Loucy (cell line): Measurements from ENCODE around the gene TMIGD2.

Source experiments
- H2AFZ ChIP-seq: fragments of 200-600 bp; sonication (generic); 2 replicates; pipeline ENCODE4 v1.6.0; 2016; ENCODE audit warnings: antibody characterized with exemption, mild to moderate bottlenecking, low read length, moderate library complexity
- H3F3A ChIP-seq: fragments of 200-600 bp; 2 replicates; pipeline ENCODE4 v1.6.0; 2016; ENCODE audit warnings: antibody characterized with exemption, low read depth, mild to moderate bottlenecking
- H3K27me3 ChIP-seq: fragments of 200-600 bp; sonication (generic); 2 replicates; pipeline ENCODE4 v1.6.1; 2014; ENCODE audit warnings: low read length, mild to moderate bottlenecking; ENCODE audit not compliant: insufficient read depth, poor library complexity, severe bottlenecking
- H3K36me3 ChIP-seq: fragments of 200-600 bp; sonication (generic); 2 replicates; pipeline ENCODE4 v1.6.1; 2016; ENCODE audit warnings: low read length; ENCODE audit not compliant: insufficient read depth
- H3K4me1 ChIP-seq: fragments of 200-600 bp; sonication (generic); 2 replicates; pipeline ENCODE4 v1.5.1; 2014; ENCODE audit warnings: low read length, mild to moderate bottlenecking; ENCODE audit not compliant: insufficient read depth, poor library complexity, severe bottlenecking
- H3K4me2 ChIP-seq: fragments of 200-600 bp; sonication (generic); 2 replicates; pipeline ENCODE4 v1.6.0; 2014; ENCODE audit warnings: antibody characterized with exemption, low read length, low read depth, mild to moderate bottlenecking; ENCODE audit not compliant: poor library complexity, severe bottlenecking
- H3K4me3 ChIP-seq: fragments of 200-600 bp; sonication (generic); 2 replicates; pipeline ENCODE4 v1.5.1; 2014; ENCODE audit warnings: low read length, mild to moderate bottlenecking, mixed read lengths; ENCODE audit not compliant: poor library complexity, severe bottlenecking
- H3K79me2 ChIP-seq: fragments of 200-600 bp; sonication (generic); 2 replicates; pipeline ENCODE4 v1.6.1; 2014; ENCODE audit warnings: low read length; ENCODE audit not compliant: insufficient read depth
- H3K9ac ChIP-seq: fragments of 200-600 bp; sonication (generic); 2 replicates; pipeline ENCODE4 v1.6.0; 2014; ENCODE audit warnings: mild to moderate bottlenecking, low read depth, low read length, moderate library complexity; ENCODE audit not compliant: poor library complexity, severe bottlenecking
- H3K9me2 ChIP-seq: fragments of 200-600 bp; sonication (generic); replicated peaks from 2 replicates; pipeline ENCODE4 v1.6.1; 2016; ENCODE audit warnings: low read depth, low read length, mixed read lengths
- H3K9me3 ChIP-seq: fragments of 200-600 bp; sonication (generic); 2 replicates; pipeline ENCODE4 v1.6.1; 2014; ENCODE audit warnings: mild to moderate bottlenecking, antibody characterized with exemption, low read length, low read depth; ENCODE audit not compliant: insufficient read depth
- H4K20me1 ChIP-seq: fragments of 200-600 bp; sonication (generic); 2 replicates; pipeline ENCODE4 v1.6.0; 2014; ENCODE audit warnings: antibody characterized with exemption, low read length, mild to moderate bottlenecking; ENCODE audit not compliant: insufficient read depth, poor library complexity, severe bottlenecking
- EZH2phosphoT487 ChIP-seq: fragments of 200-600 bp; IDR thresholded peaks from 2 replicates; pipeline ENCODE4 v1.6.1; 2018; ENCODE audit warnings: antibody characterized with exemption, mild to moderate bottlenecking, moderate library complexity, borderline replicate concordance
- TF ChIP-seq, protein P1 (sequence below): fragments of 200-600 bp; sonication (generic); conservative IDR thresholded peaks from 2 replicates; pipeline ENCODE4 v1.5.1; 2014; ENCODE audit warnings: mild to moderate bottlenecking, antibody characterized with exemption, low read length

The TMIGD2 gene

DNA sequence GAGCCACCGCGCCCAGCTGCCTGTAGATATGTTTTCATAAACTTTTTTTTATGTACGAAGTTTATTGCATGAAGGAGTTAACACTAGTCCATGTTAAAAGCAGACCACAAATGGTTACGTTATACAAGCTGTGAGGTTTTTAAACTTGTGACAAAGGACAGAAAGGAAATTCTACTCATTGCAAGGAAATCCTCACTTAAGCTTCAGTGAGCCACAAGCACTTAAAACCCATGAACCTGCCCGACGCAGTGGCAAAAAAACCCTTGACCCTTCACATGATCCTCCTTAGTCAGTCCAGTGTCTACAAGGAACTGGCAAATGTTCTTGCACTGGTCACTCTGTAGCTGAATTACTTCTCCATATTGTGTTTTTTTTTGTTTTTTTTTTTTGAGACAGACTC lies 45.3 kb upstream of the TMIGD2 start:
- TF ChIP-seq EZH2phosphoT487, result no peak
- TF ChIP-seq, protein P1, sequence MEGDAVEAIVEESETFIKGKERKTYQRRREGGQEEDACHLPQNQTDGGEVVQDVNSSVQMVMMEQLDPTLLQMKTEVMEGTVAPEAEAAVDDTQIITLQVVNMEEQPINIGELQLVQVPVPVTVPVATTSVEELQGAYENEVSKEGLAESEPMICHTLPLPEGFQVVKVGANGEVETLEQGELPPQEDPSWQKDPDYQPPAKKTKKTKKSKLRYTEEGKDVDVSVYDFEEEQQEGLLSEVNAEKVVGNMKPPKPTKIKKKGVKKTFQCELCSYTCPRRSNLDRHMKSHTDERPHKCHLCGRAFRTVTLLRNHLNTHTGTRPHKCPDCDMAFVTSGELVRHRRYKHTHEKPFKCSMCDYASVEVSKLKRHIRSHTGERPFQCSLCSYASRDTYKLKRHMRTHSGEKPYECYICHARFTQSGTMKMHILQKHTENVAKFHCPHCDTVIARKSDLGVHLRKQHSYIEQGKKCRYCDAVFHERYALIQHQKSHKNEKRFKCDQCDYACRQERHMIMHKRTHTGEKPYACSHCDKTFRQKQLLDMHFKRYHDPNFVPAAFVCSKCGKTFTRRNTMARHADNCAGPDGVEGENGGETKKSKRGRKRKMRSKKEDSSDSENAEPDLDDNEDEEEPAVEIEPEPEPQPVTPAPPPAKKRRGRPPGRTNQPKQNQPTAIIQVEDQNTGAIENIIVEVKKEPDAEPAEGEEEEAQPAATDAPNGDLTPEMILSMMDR, result no peak
- Histone ChIP-seq H3K4me2 (no peak overlapping the region), H3K9me3 (no peaks in the 10 kb centered on the region), H3K4me1 (peaks cover 15% of the 10 kb centered on the region), H3K9me2 (no peaks in the 10 kb centered on the region), H4K20me1 (peaks cover 6% of the 10 kb centered on the region), H3K9ac (no peak overlapping the region), H3K27me3 (no peaks in the 10 kb centered on the region), H3K36me3 (no peaks in the 10 kb centered on the region), H3F3A (no peaks in the 10 kb centered on the region), H3K79me2 (peaks cover 8% of the 10 kb centered on the region), H2AFZ (no peak overlapping the region), H3K4me3 (no peak overlapping the region)

- TF ChIP-seq, protein P1, result no peak
- TF ChIP-seq EZH2phosphoT487, result no peak
- H3K4me2 ChIP-seq, result no peak overlapping the region
Observed at GRCh38 chr19:4346020-4346383, 43.8 kb upstream of the TMIGD2 start.

GRCh38 chr19:4345342-4346019 lies 43.3 kb upstream of the TMIGD2 start:
- Histone ChIP-seq H3K9ac (no peak overlapping the region), H4K20me1 (peaks cover 6% of the 10 kb centered on the region)
- TF ChIP-seq, protein P1, result no peak
- TF ChIP-seq EZH2phosphoT487, result no peak

More at GRCh38 chr19:4346020-4346383, 43.8 kb upstream of the TMIGD2 start:
- Histone ChIP-seq H3K4me1 (peaks cover 15% of the 10 kb centered on the region), H2AFZ (no peak overlapping the region), H3K79me2 (peaks cover 8% of the 10 kb centered on the region), H3F3A (no peaks in the 10 kb centered on the region), H3K36me3 (no peaks in the 10 kb centered on the region), H3K9me3 (no peaks in the 10 kb centered on the region), H3K9me2 (no peaks in the 10 kb centered on the region), H3K27me3 (no peaks in the 10 kb centered on the region), H4K20me1 (peaks cover 6% of the 10 kb centered on the region), H3K4me3 (no peak overlapping the region), H3K9ac (no peak overlapping the region)

More at GRCh38 chr19:4345342-4346019, 43.3 kb upstream of the TMIGD2 start:
- Histone ChIP-seq H3K4me1 (peaks cover 15% of the 10 kb centered on the region), H3K79me2 (peaks cover 8% of the 10 kb centered on the region), H3F3A (peaks cover 2% of the 10 kb centered on the region; the same call in 1 of the 2 replicates), H3K9me3 (no peaks in the 10 kb centered on the region), H3K4me3 (no peak overlapping the region), H3K9me2 (no peaks in the 10 kb centered on the region), H3K36me3 (no peaks in the 10 kb centered on the region), H3K27me3 (no peaks in the 10 kb centered on the region), H3K4me2 (no peak overlapping the region), H2AFZ (no peak overlapping the region)
